Large intestine (tissue), 3 donors: ENCODE results near the gene PSMB11. TPM values are rescaled to one million over a fixed set of nuclear protein-coding genes. Genes with fewer than 3 reads are reported as not detected.
A peak's percentile ranks its signal among the peaks of the same experiment; 100 is the strongest.

ENCODE experiments used
- DNase-seq, 2 donors: peaks; one replicate each; pipeline versions ENCODE4 v3.0.0 to v3.0.0-alpha.2; 2013
- H3K27ac ChIP-seq: one replicate; pipeline ENCODE4 v1.5.1; 2013; ENCODE audit warnings: low read length
- H3K27me3 ChIP-seq: 2 replicates; pipeline ENCODE4 v1.6.1; 2013; ENCODE audit warnings: low read length; ENCODE audit not compliant: control insufficient read depth, insufficient read depth
- H3K36me3 ChIP-seq: 2 replicates; pipeline ENCODE4 v1.6.1; 2013; ENCODE audit warnings: low read length; ENCODE audit not compliant: control insufficient read depth, insufficient read depth
- H3K4me1 ChIP-seq: one replicate; pipeline ENCODE4 v1.6.1; 2013; ENCODE audit warnings: low read length; ENCODE audit not compliant: control insufficient read depth, insufficient read depth
- H3K4me3 ChIP-seq: one replicate; pipeline ENCODE4 v1.5.1; 2013; ENCODE audit warnings: low read length
- H3K9me3 ChIP-seq: one replicate; pipeline ENCODE4 v1.6.1; 2013; ENCODE audit warnings: mild to moderate bottlenecking, low read depth, low read length, moderate library complexity; ENCODE audit not compliant: control insufficient read depth
- WGBS: methylation state at CpG from one replicate; pipeline ENCODE4 v1.1.5; 2013; ENCODE audit warnings: low lambda C conversion rate; ENCODE audit not compliant: insufficient coverage; 5-methylcytosine and 5-hydroxymethylcytosine counted together
- polyA plus RNA-seq: library from polyadenylated mRNA; unstranded; fragments of 120-200 nt; gene quantifications from one replicate; pipeline ENCODE4 v1.2.1, GENCODE V29; 2013

PSMB11 gene
- polyA plus RNA-seq, 1 donor, result not detected

GRCh38 chr14:23076785-23077408, 34.9 kb downstream of the PSMB11 start:
- DNase-seq, result no peak
- H3K27me3 ChIP-seq, result no peaks in the 10 kb centered on the region
- WGBS, result 100% methylated on average over 1 of the region's 5 CpGs
- H3K27ac ChIP-seq, result peak overlapping the region; percentile 86
- H3K4me1 ChIP-seq, result peaks cover 43% of the 10 kb centered on the region
- no peak overlapping the region for H3K4me3 ChIP-seq
- H3K36me3 ChIP-seq, result peaks cover 89% of the 10 kb centered on the region
- no peaks in the 10 kb centered on the region for H3K9me3 ChIP-seq

DNA sequence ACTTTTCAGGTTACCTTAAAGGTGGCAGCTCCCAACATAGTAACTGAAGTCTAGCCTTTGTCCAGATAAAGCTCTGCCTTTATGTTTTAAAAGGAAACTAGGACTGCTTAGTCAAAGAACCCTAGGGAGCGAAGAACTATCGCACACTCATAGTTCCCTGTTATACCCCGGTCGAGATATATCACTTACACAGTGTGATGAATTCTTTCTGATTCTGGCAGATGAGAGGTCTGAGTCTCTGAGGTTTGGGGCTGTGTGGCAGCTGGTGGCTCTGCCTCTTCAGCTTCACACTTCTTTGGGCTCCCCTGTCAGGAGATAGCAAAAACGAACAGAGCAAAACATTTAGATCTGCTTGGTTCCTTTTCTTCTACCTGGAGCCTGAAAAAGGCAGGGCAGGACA, 36.0 kb downstream of the PSMB11 start:
- H3K9me3 ChIP-seq, result no peaks in the 10 kb centered on the region
- no peak overlapping the region for H3K4me3 ChIP-seq
- H3K27ac ChIP-seq, result peak overlapping the region; percentile 86
- WGBS, result no CpG with 5 or more reads among the region's 5 CpGs
- H3K4me1 ChIP-seq, result peaks cover 32% of the 10 kb centered on the region
- no peak for DNase-seq
- H3K27me3 ChIP-seq, result no peaks in the 10 kb centered on the region
- H3K36me3 ChIP-seq, result peaks cover 88% of the 10 kb centered on the region

DNA sequence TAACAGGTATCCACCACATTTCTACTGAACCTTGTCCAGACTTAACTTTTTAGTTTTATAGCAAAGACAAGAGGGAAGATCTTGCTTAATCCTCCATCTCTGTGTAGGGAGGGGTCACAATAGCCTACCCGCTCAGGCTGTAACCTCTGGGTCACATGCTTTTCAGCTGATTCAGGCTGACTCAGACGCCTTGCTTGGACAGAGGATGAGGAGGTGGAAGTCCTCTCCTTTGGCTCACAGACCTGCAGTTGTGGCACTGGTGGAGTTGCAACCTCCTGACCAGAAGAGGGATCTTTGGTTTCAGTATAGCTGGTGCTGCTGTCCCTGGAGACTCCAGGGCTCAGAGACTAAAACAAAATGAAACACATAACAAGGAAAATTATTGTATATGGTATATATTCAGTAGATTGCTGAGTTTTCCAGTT, 36.7 kb downstream of the PSMB11 start:
- no peaks in the 10 kb centered on the region for H3K9me3 ChIP-seq
- H3K36me3 ChIP-seq, result peaks cover 87% of the 10 kb centered on the region
- no CpG with 5 or more reads among the region's 2 CpGs for WGBS
- H3K27ac ChIP-seq, result peak overlapping the region; percentile 97
- peak; percentile 92 to 94 for DNase-seq
- H3K4me1 ChIP-seq, result peaks cover 30% of the 10 kb centered on the region
- no peak overlapping the region for H3K4me3 ChIP-seq
- no peaks in the 10 kb centered on the region for H3K27me3 ChIP-seq

- Histone ChIP-seq H3K4me1 (peaks cover 30% of the 10 kb centered on the region), H3K4me3 (no peak overlapping the region), H3K36me3 (peaks cover 85% of the 10 kb centered on the region), H3K9me3 (no peaks in the 10 kb centered on the region), H3K27me3 (no peaks in the 10 kb centered on the region), H3K27ac (peak overlapping the region; percentile 97)
- no CpG with 5 or more reads among the region's 2 CpGs for WGBS
- no peak for DNase-seq
These were observed 37.7 kb downstream of the PSMB11 start for GRCh38 chr14:23079716-23080115.

DNA sequence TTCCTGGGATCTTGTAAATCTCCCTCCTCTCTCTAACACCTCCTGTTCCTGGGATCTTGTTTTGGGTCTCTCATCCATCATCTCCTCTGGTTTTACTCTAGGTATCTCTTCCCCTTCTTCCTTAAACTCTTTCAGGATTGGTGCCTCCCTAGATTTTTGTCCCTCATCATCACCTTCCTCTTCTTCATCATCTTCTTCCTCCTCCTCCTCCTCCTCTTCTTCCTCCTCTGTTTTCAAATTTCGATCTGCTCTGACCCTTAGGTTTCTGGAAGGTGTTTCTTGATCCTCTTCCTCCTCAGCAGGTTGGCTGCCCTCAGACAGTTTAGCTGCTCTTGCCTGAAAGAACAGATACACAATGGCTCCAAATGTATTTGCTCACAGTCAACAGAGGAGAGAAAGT, 38.5 kb downstream of the PSMB11 start:
- Histone ChIP-seq H3K27ac (no peak overlapping the region), H3K4me3 (no peak overlapping the region), H3K27me3 (no peaks in the 10 kb centered on the region), H3K9me3 (no peaks in the 10 kb centered on the region), H3K4me1 (peaks cover 27% of the 10 kb centered on the region), H3K36me3 (peaks cover 84% of the 10 kb centered on the region)
- no peak for DNase-seq
- WGBS, result 100% methylated on average over 1 of the region's 1 CpG

GRCh38 chr14:23085458-23085857, 43.4 kb downstream of the PSMB11 start:
- no peaks in the 10 kb centered on the region for H3K9me3 ChIP-seq
- peak in 1 of 2 donors; percentile 50 for DNase-seq
- no peaks in the 10 kb centered on the region for H3K27me3 ChIP-seq
- H3K36me3 ChIP-seq, result peaks cover 81% of the 10 kb centered on the region
- peak overlapping the region; percentile 65 for H3K27ac ChIP-seq
- WGBS, result no CpG with 5 or more reads among the region's 3 CpGs
- peaks cover 5% of the 10 kb centered on the region for H3K4me1 ChIP-seq
- no peak overlapping the region for H3K4me3 ChIP-seq

- no CpG with 5 or more reads among the region's 1 CpG for WGBS
- peaks cover 5% of the 10 kb centered on the region for H3K4me1 ChIP-seq
- H3K9me3 ChIP-seq, result no peaks in the 10 kb centered on the region
- peak overlapping the region; percentile 65 for H3K27ac ChIP-seq
- H3K27me3 ChIP-seq, result no peaks in the 10 kb centered on the region
- no peak for DNase-seq
- H3K36me3 ChIP-seq, result peaks cover 82% of the 10 kb centered on the region
- no peak overlapping the region for H3K4me3 ChIP-seq
These were observed 44.6 kb downstream of the PSMB11 start for GRCh38 chr14:23086565-23086964.

- 100% methylated on average over 1 of the region's 12 CpGs for WGBS
- no peak overlapping the region for H3K4me3 ChIP-seq
- no peak overlapping the region for H3K27ac ChIP-seq
- no peak for DNase-seq
- H3K27me3 ChIP-seq, result no peaks in the 10 kb centered on the region
- H3K4me1 ChIP-seq, result peaks cover 18% of the 10 kb centered on the region
- H3K9me3 ChIP-seq, result no peaks in the 10 kb centered on the region
- H3K36me3 ChIP-seq, result peaks cover 67% of the 10 kb centered on the region
These were observed 47.7 kb downstream of the PSMB11 start for GRCh38 chr14:23089498-23090253.

DNA sequence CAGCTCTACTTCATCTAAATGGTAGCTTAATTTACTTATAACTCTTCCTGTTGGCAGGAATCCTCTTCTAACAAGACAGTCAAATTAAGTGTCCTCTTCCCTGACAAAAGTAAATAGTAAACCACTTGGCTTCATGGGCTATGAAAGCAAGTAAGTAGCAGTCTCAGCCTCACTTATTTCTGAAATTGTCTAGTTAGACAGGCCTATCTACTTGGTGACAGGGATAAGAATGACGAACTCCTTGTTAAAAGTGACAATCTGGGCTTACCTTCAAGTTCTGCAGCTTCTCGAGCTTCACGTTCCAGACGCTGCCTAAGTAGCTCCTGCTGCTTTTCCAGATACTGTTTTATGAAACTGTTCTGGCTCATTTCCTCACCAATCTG, 48.2 kb downstream of the PSMB11 start:
- Histone ChIP-seq H3K27me3 (no peaks in the 10 kb centered on the region), H3K4me3 (no peak overlapping the region), H3K4me1 (peaks cover 18% of the 10 kb centered on the region), H3K27ac (no peak overlapping the region), H3K9me3 (no peaks in the 10 kb centered on the region), H3K36me3 (peaks cover 63% of the 10 kb centered on the region)
- WGBS, result no CpG with 5 or more reads among the region's 4 CpGs
- DNase-seq, result no peak

- Histone ChIP-seq H3K27me3 (no peaks in the 10 kb centered on the region), H3K4me1 (peaks cover 13% of the 10 kb centered on the region), H3K36me3 (peaks cover 52% of the 10 kb centered on the region), H3K27ac (no peak overlapping the region), H3K4me3 (no peak overlapping the region), H3K9me3 (no peaks in the 10 kb centered on the region)
- WGBS, result no CpG with 5 or more reads among the region's 12 CpGs
- DNase-seq, result no peak
These were observed 49.5 kb downstream of the PSMB11 start for GRCh38 chr14:23091294-23092225.
